SK-N-MC (cell line): ENCODE results near the gene ATPAF2.

ENCODE experiments used
- EZH2 ChIP-seq: fragments of 200-600 bp; sonication (generic); IDR thresholded peaks from one replicate; pipeline ENCODE4 v1.6.1; 2017; ENCODE audit warnings: antibody characterized with exemption
- FOXP2 ChIP-seq: optimal IDR thresholded peaks from 2 replicates; pipeline ENCODE3; 2011; ENCODE audit warnings: mild to moderate bottlenecking, moderate library complexity; ENCODE audit not compliant: insufficient read depth; ENCODE audit errors: extremely low read length, control extremely low read depth
- POLR2AphosphoS5 ChIP-seq: IDR thresholded peaks from 2 replicates; pipeline ENCODE4 v1.6.1; 2012; ENCODE audit warnings: mild to moderate bottlenecking, low read depth, low read length, borderline replicate concordance

DNA sequence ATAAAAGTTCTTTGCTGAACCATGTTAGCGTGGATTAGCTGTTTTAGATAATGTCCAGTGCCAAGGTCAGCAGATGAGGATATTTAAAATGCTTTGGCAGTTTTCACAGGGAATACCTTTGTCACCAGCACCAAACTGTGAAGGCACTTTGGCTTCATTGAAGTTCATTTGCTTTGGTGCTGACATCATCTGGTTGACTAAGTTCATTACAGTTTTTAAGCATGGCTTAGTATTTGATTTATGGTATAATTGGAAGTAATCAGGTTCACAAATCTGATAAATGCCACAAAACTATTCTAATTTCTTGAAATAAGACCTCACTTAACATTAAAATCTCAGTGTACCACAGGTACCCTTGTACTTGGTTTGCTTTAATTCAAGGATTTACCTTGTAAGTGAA lies 4.5 kb upstream of the ATPAF2 start:
- TF ChIP-seq POLR2AphosphoS5 (no peak), EZH2 (no peak), FOXP2 (no peak)
